ENCODE data around the gene GNG4. TPM values are rescaled to one million over a fixed set of nuclear protein-coding genes. Genes with fewer than 3 reads are reported as not detected.

GNG4 gene
- total and polyA plus RNA-seq, 4 donors: 0.11 to 0.57 (median 0.21) TPM; not detected in 1

- H3K9ac ChIP-seq (ENCODE audit: insufficient read depth in 1 of 2, low read length in 2 of 2): no peak overlapping the region
- peaks cover 0 to 5% (median 1%) of the 10 kb centered on the region in 4 donors for H3K9me3 ChIP-seq (ENCODE audit: control insufficient read depth in 4 of 4, insufficient read depth in 3 of 4, low read length in 3 of 4)
- ATAC-seq (ENCODE audit: insufficient read depth, low FRiP score): no peak
- no peaks in the 10 kb centered on the region for H3K27me3 ChIP-seq (ENCODE audit: control insufficient read depth in 3 of 3, insufficient read depth in 3 of 3, low read length in 2 of 3)
- no peak overlapping the region for H3K4me3 ChIP-seq
- DNase-seq: no peak
- H3K36me3 ChIP-seq (ENCODE audit: control insufficient read depth in 4 of 4, insufficient read depth in 4 of 4, low read length in 4 of 4): peaks cover 5 to 18% (median 12%) of the 10 kb centered on the region in 4 donors
- no peaks in the 10 kb centered on the region for H3K4me1 ChIP-seq (ENCODE audit: control insufficient read depth in 5 of 5, insufficient read depth in 5 of 5, low read length in 5 of 5)
- H3K27ac ChIP-seq (ENCODE audit: low read depth in 1 of 2, low read length in 1 of 2): no peak overlapping the region
- WGBS, 2 donors: 92% methylated on average over 2 of the region's 2 CpGs
- TF ChIP-seq, protein P1, sequence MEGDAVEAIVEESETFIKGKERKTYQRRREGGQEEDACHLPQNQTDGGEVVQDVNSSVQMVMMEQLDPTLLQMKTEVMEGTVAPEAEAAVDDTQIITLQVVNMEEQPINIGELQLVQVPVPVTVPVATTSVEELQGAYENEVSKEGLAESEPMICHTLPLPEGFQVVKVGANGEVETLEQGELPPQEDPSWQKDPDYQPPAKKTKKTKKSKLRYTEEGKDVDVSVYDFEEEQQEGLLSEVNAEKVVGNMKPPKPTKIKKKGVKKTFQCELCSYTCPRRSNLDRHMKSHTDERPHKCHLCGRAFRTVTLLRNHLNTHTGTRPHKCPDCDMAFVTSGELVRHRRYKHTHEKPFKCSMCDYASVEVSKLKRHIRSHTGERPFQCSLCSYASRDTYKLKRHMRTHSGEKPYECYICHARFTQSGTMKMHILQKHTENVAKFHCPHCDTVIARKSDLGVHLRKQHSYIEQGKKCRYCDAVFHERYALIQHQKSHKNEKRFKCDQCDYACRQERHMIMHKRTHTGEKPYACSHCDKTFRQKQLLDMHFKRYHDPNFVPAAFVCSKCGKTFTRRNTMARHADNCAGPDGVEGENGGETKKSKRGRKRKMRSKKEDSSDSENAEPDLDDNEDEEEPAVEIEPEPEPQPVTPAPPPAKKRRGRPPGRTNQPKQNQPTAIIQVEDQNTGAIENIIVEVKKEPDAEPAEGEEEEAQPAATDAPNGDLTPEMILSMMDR (IDR thresholded peaks at IDR 0.05; ENCODE audit: control extremely low read depth, extremely low read depth): no peak
Measured at GRCh38 chr1:235679005-235679404, 29.4 kb upstream of the GNG4 start.

GRCh38 chr1:235675152-235675890, 25.7 kb upstream of the GNG4 start:
- H3K4me3 ChIP-seq: no peak overlapping the region
- no peaks in the 10 kb centered on the region for H3K27me3 ChIP-seq (ENCODE audit: control insufficient read depth in 3 of 3, insufficient read depth in 3 of 3, low read length in 2 of 3)
- peaks cover 11 to 30% (median 18%) of the 10 kb centered on the region in 4 donors for H3K36me3 ChIP-seq (ENCODE audit: control insufficient read depth in 4 of 4, insufficient read depth in 4 of 4, low read length in 4 of 4)
- 93 to 97% methylated on average over 10 of the region's 10 CpGs for WGBS, 2 donors
- ATAC-seq (ENCODE audit: insufficient read depth, low FRiP score) (no peak), DNase-seq (no peak)
- H3K4me1 ChIP-seq (ENCODE audit: control insufficient read depth in 5 of 5, insufficient read depth in 5 of 5, low read length in 5 of 5): no peaks in the 10 kb centered on the region
- TF ChIP-seq, protein P1 (IDR thresholded peaks at IDR 0.05; ENCODE audit: control extremely low read depth, extremely low read depth): no peak
- H3K9me3 ChIP-seq (ENCODE audit: control insufficient read depth in 4 of 4, insufficient read depth in 3 of 4, low read length in 3 of 4): peaks cover 0 to 15% (median 7%) of the 10 kb centered on the region in 4 donors
- H3K27ac ChIP-seq (ENCODE audit: low read depth in 1 of 2, low read length in 1 of 2): no peak overlapping the region
- H3K9ac ChIP-seq (ENCODE audit: insufficient read depth in 1 of 2, low read length in 2 of 2): no peak overlapping the region

DNA sequence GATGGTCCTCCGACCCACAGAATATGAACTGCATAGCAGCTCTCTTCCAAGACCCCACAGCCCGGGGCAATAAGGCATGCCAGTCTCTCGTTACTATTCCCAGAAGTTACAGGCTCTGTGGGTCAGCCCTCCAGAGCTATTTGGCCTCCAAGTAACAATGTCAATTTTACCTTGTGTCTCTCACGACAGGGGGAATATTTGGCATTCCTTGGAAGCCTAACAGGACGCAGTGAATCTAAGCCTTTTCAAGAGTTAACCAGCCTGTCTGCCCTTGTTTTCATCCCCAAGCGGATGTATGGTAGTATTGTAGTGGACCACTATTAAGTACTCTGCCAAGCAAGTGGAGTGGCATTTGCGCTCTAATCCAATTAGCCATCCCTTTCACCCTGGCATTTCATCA, 24.4 kb upstream of the GNG4 start:
- Histone ChIP-seq H3K9me3 (ENCODE audit: control insufficient read depth in 4 of 4, insufficient read depth in 3 of 4, low read length in 3 of 4) (peaks cover 0 to 21% (median 16%) of the 10 kb centered on the region in 4 donors), H3K36me3 (ENCODE audit: control insufficient read depth in 4 of 4, insufficient read depth in 4 of 4, low read length in 4 of 4) (peaks cover 11 to 39% (median 24%) of the 10 kb centered on the region in 4 donors), H3K4me1 (ENCODE audit: control insufficient read depth in 5 of 5, insufficient read depth in 5 of 5, low read length in 5 of 5) (no peaks in the 10 kb centered on the region)

More for the DNA sequence above, 24.4 kb upstream of the GNG4 start:
- Histone ChIP-seq H3K27me3 (ENCODE audit: control insufficient read depth in 3 of 3, insufficient read depth in 3 of 3, low read length in 2 of 3) (no peaks in the 10 kb centered on the region), H3K4me3 (no peak overlapping the region), H3K9ac (ENCODE audit: insufficient read depth in 1 of 2, low read length in 2 of 2) (no peak overlapping the region), H3K27ac (ENCODE audit: low read depth in 1 of 2, low read length in 1 of 2) (no peak overlapping the region)
- TF ChIP-seq, protein P1 (IDR thresholded peaks at IDR 0.05; ENCODE audit: control extremely low read depth, extremely low read depth): no peak
- ATAC-seq (ENCODE audit: insufficient read depth, low FRiP score): no peak
- DNase-seq: no peak
- WGBS, 2 donors: 78 to 79% methylated on average over 7 of the region's 7 CpGs

Measured in lung (tissue), 12 donors.